DOHH2 (cell line): ENCODE measurements around the gene FHL1.
"Not testable (repeated sequence)": the region's sequence is repeated elsewhere in the genome, so short reads cannot be mapped to it uniquely, and the experiment has no call there.

ENCODE experiments used
- H3F3A ChIP-seq: fragments of 200-600 bp; sonication (generic), shearing (Covaris generic); 2 replicates; pipeline ENCODE4 v1.6.0; 2016; ENCODE audit warnings: antibody characterized with exemption, mild to moderate bottlenecking; ENCODE audit not compliant: control insufficient read depth, insufficient read depth
- H3K27ac ChIP-seq: fragments of 200-600 bp; sonication (generic); 2 replicates; pipeline ENCODE4 v1.5.1; 2014; ENCODE audit warnings: low read depth, mild to moderate bottlenecking, low read length, moderate library complexity
- H3K27me3 ChIP-seq: fragments of 200-600 bp; sonication (generic); 2 replicates; pipeline ENCODE4 v1.6.1; 2014; ENCODE audit warnings: mild to moderate bottlenecking, low read length, mixed read lengths; ENCODE audit not compliant: control insufficient read depth
- H3K36me3 ChIP-seq: fragments of 200-600 bp; sonication (generic); 2 replicates; pipeline ENCODE4 v1.6.1; 2014; ENCODE audit warnings: mild to moderate bottlenecking, low read length, moderate library complexity, mixed read lengths; ENCODE audit not compliant: control insufficient read depth
- H3K4me1 ChIP-seq: fragments of 200-600 bp; sonication (generic); 2 replicates; pipeline ENCODE4 v1.6.1; 2014; ENCODE audit warnings: mild to moderate bottlenecking, low read length, mixed read lengths; ENCODE audit not compliant: control insufficient read depth
- H3K4me2 ChIP-seq: fragments of 200-600 bp; sonication (generic); 2 replicates; pipeline ENCODE4 v1.6.0; 2014; ENCODE audit warnings: mild to moderate bottlenecking, low read length, moderate library complexity
- H3K4me3 ChIP-seq: fragments of 200-600 bp; sonication (generic); 2 replicates; pipeline ENCODE4 v1.5.1; 2014; ENCODE audit warnings: mild to moderate bottlenecking, low read length, mixed read lengths
- H3K79me2 ChIP-seq: fragments of 200-600 bp; sonication (generic); 2 replicates; pipeline ENCODE4 v1.6.1; 2014; ENCODE audit warnings: mild to moderate bottlenecking, low read length, mixed read lengths; ENCODE audit not compliant: control insufficient read depth
- H3K9me2 ChIP-seq: fragments of 200-600 bp; sonication (generic); replicated peaks from 2 replicates; pipeline ENCODE4 v1.6.1; 2014; ENCODE audit warnings: mild to moderate bottlenecking, low read length, mixed read lengths; ENCODE audit not compliant: control insufficient read depth
- H3K9me3 ChIP-seq: fragments of 200-600 bp; sonication (generic); 2 replicates; pipeline ENCODE4 v1.6.1; 2014; ENCODE audit warnings: antibody characterized with exemption, low read length, mixed read lengths; ENCODE audit not compliant: control insufficient read depth, insufficient read depth
- H4K20me1 ChIP-seq: fragments of 200-600 bp; sonication (generic); 2 replicates; pipeline ENCODE4 v1.6.0; 2014; ENCODE audit warnings: low read depth, mild to moderate bottlenecking, antibody characterized with exemption, low read length, moderate library complexity; ENCODE audit not compliant: control insufficient read depth, insufficient read depth
- EZH2phosphoT487 ChIP-seq: fragments of 200-600 bp; sonication (generic); IDR thresholded peaks from 2 replicates; pipeline ENCODE4 v1.6.1; 2017; ENCODE audit warnings: borderline replicate concordance, mild to moderate bottlenecking, antibody characterized with exemption, low read length, moderate library complexity, mixed read lengths
- TF ChIP-seq, protein P1 (sequence below): fragments of 200-600 bp; sonication (generic); IDR thresholded peaks from one replicate; pipeline ENCODE4 v1.5.1; 2014; ENCODE audit warnings: antibody characterized with exemption, mild to moderate bottlenecking, low read depth, low read length; ENCODE audit not compliant: poor library complexity, severe bottlenecking

The FHL1 gene

DNA sequence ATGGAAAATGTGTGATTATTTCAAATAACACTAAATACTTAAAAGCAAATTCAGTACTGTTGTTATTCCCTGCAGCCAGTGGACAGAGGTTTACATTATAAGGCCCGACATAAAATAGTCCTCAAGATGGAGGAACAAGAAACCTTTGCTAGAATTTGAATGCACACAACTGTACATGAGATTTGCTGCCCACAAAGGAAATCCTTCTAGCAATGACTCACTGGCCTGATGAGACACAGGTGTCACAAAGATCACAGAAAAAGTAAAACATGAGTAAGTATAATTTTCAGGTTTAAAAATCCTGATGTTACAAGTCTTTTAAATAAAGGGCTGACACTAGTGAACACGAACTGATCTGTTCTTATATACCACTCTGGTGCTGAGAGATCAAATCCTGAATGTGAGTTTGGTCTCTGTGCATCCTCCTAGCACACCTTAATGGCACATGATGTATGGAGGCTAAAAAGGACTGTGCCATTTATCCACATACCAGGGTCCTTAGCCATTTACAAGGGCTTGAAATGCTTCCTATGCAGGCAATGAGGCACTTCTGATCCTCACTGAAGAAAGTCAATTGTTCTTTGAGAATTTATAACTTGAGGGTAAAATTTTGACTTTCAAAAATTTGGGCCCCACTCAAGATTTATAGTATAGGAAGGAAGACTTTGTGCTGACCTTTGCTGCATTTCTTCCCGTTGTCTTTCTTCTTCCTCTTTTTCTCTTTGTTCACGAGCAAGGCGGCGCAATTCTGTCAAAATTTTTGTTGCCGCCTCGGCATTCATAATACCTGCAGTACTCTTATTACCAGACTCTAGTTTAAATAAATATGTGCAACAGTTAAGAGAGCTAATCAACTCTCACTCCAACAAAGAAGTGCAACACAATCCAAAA, 80.9 kb downstream of the FHL1 start:
- Histone ChIP-seq H3K4me2 (no peak overlapping the region), H3F3A (no peaks in the 10 kb centered on the region), H3K36me3 (no peaks in the 10 kb centered on the region), H3K27me3 (no peaks in the 10 kb centered on the region), H3K4me1 (no peaks in the 10 kb centered on the region), H4K20me1 (no peaks in the 10 kb centered on the region), H3K9me2 (no peaks in the 10 kb centered on the region), H3K79me2 (no peaks in the 10 kb centered on the region), H3K4me3 (no peak overlapping the region), H3K27ac (no peak overlapping the region), H3K9me3 (no peaks in the 10 kb centered on the region)
- TF ChIP-seq, protein P1, sequence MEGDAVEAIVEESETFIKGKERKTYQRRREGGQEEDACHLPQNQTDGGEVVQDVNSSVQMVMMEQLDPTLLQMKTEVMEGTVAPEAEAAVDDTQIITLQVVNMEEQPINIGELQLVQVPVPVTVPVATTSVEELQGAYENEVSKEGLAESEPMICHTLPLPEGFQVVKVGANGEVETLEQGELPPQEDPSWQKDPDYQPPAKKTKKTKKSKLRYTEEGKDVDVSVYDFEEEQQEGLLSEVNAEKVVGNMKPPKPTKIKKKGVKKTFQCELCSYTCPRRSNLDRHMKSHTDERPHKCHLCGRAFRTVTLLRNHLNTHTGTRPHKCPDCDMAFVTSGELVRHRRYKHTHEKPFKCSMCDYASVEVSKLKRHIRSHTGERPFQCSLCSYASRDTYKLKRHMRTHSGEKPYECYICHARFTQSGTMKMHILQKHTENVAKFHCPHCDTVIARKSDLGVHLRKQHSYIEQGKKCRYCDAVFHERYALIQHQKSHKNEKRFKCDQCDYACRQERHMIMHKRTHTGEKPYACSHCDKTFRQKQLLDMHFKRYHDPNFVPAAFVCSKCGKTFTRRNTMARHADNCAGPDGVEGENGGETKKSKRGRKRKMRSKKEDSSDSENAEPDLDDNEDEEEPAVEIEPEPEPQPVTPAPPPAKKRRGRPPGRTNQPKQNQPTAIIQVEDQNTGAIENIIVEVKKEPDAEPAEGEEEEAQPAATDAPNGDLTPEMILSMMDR = no peak

DNA sequence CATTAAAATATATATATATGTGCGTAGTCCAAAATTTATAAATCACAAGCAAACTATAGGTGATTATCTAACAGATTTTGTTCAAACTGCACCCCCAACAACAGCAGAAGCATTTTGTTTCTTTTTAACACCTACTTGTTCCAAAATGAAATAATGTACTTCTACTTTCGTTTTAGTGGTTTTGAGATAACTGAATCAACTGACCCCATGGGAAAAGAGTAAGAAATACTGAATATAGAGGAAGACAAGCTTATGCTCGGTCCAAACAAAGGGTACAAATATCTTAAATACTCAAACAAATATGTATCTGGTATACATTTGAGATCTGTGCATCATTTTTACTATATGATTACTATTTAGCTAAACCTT, 81.5 kb downstream of the FHL1 start:
- H3K27ac ChIP-seq = no peak overlapping the region
- TF ChIP-seq, protein P1 = no peak
- TF ChIP-seq EZH2phosphoT487 = no peak
- H3K4me1 ChIP-seq = no peaks in the 10 kb centered on the region
- no peak overlapping the region for H3K4me3 ChIP-seq
- H3K27me3 ChIP-seq = no peaks in the 10 kb centered on the region
- no peaks in the 10 kb centered on the region for H3K9me3 ChIP-seq
- H3K9me2 ChIP-seq = no peaks in the 10 kb centered on the region
- no peaks in the 10 kb centered on the region for H3K79me2 ChIP-seq
- no peak overlapping the region for H3K4me2 ChIP-seq
- no peaks in the 10 kb centered on the region for H4K20me1 ChIP-seq
- H3F3A ChIP-seq = no peaks in the 10 kb centered on the region
- H3K36me3 ChIP-seq = no peaks in the 10 kb centered on the region

DNA sequence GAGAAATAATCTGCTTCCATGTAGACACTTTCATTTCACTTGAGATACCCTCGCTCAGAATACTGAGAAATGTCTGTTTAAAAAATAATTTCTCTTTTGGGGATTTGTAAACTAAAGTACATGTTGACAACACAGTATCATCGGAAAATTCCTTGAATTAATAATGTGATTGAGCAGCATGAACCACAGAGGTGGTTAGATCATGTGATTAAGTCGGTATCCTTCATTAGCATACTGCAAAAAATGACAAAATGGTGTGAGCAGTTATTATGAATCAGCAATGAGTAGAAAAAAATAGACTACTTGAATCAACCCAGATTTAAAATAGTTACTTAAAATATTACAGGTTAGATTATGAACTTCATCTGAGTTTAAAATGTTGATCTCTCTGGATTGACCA, 89.7 kb downstream of the FHL1 start:
- Histone ChIP-seq H3K4me2 (no peak overlapping the region), H3K27ac (no peak overlapping the region), H3K9me3 (no peaks in the 10 kb centered on the region), H3K4me3 (no peak overlapping the region), H3K9me2 (no peaks in the 10 kb centered on the region), H3F3A (no peaks in the 10 kb centered on the region), H4K20me1 (no peaks in the 10 kb centered on the region), H3K36me3 (no peaks in the 10 kb centered on the region), H3K79me2 (no peaks in the 10 kb centered on the region), H3K4me1 (no peaks in the 10 kb centered on the region), H3K27me3 (no peaks in the 10 kb centered on the region)
- TF ChIP-seq EZH2phosphoT487 = no peak
- TF ChIP-seq, protein P1 = no peak

DNA sequence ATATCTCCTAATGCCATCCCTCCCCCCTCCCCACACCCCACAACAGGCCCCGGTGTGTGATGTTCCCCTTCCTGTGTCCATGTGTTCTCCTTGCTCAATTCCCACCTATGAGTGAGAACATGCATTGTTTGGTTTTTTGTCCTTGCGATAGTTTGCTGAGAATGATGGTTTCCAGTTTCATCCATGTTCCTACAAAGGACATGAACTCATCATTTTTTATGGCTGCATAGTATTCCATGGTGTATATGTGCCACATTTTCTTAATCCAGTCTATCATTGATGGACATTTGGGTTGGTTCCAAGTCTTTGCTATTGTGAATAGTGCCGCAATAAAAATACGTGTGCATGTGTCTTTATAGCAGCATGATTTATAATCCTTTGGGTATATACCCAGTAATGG, 90.5 kb downstream of the FHL1 start:
- not testable (repeated sequence) for H3K36me3 ChIP-seq, H3K27me3 ChIP-seq, H3K9me2 ChIP-seq, H3F3A ChIP-seq, H4K20me1 ChIP-seq, H3K79me2 ChIP-seq, H3K27ac ChIP-seq, H3K4me2 ChIP-seq, H3K9me3 ChIP-seq, H3K4me1 ChIP-seq, H3K4me3 ChIP-seq
